Mesodermal cell (in vitro differentiated cells): Measurements from ENCODE around the gene ADGRB3.
"Not testable (repeated sequence)": the region's sequence is repeated elsewhere in the genome, so short reads cannot be mapped to it uniquely, and the experiment has no call there.

Experiments
- H3K27ac ChIP-seq: 2 replicates; pipeline ENCODE4 v1.7.0; 2013; ENCODE audit warnings: mild to moderate bottlenecking, low read depth, low read length, moderate library complexity; ENCODE audit not compliant: severe bottlenecking
- H3K36me3 ChIP-seq: 2 replicates; pipeline ENCODE4 v1.7.1; 2013; ENCODE audit warnings: mild to moderate bottlenecking, low read length, moderate library complexity; ENCODE audit not compliant: control insufficient read depth, insufficient read depth
- H3K4me1 ChIP-seq: one replicate; pipeline ENCODE4 v1.7.1; 2013; ENCODE audit warnings: mild to moderate bottlenecking, low read length; ENCODE audit not compliant: insufficient read depth, control insufficient read depth, poor library complexity, severe bottlenecking
- H3K4me3 ChIP-seq: 2 replicates; pipeline ENCODE4 v1.7.0; 2013; ENCODE audit warnings: low read length, control low read depth, mild to moderate bottlenecking; ENCODE audit not compliant: insufficient read depth, poor library complexity, severe bottlenecking; ENCODE audit errors: extremely low read depth
- H3K9me3 ChIP-seq: 2 replicates; pipeline ENCODE4 v1.7.1; 2013; ENCODE audit warnings: mild to moderate bottlenecking, low read length, moderate library complexity; ENCODE audit not compliant: control insufficient read depth
- WGBS, 2 experiments: methylation state at CpG; one replicate each; pipeline ENCODE4 v1.1.5; 2013; ENCODE audit warnings: missing lambda C conversion rate in 2 of 2; ENCODE audit not compliant: insufficient coverage in 2 of 2; 5-methylcytosine and 5-hydroxymethylcytosine counted together

The ADGRB3 gene

DNA sequence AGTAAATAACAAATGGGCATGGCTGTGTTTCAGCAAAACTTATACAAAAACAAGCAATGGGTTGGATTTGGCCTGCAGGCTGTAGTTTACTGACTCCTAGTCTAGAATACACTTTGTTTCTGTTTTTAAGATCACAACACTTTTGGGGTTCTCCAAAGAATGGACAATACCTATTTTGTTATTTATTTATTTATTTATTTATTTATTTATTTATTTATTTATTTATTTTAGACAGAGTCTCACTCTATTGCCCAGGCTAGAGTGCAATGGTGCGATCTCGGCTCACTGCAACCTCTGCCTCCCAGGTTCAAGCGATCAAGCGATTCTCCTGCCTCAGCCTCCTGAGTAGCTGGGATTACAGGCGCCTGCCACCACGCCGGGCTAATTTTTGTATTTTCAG is 346.6 kb downstream of the ADGRB3 start:
- WGBS, 2 experiments, result 90 to 97% methylated on average over 6 to 7 of the region's 7 CpGs
- not testable (repeated sequence) for H3K4me3 ChIP-seq, H3K9me3 ChIP-seq, H3K36me3 ChIP-seq, H3K4me1 ChIP-seq, H3K27ac ChIP-seq

DNA sequence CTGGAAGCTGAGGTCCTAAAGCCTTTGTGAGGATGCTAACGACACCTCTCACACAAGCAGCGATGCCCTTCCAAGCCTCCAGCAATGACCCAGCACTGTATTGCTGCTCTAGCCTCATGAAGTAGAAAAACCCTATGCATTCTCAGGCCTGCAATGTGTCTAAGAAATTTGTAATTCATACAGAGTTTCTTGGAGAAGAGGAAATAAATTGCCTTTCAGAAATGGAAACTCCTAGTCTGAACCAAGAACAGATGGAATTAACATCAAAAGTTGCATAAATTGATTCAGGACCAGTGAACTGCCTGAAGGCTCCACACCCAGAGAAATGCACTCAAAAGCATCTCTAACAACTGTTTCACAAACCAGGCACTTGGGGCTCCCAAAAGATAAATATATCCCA is 353.6 kb downstream of the ADGRB3 start:
- 90 to 95% methylated on average over 2 of the region's 2 CpGs for WGBS, 2 experiments
- no peak overlapping the region for H3K27ac ChIP-seq
- no peaks in the 10 kb centered on the region for H3K9me3 ChIP-seq
- H3K36me3 ChIP-seq, result no peaks in the 10 kb centered on the region
- no peaks in the 10 kb centered on the region for H3K4me1 ChIP-seq
- H3K4me3 ChIP-seq, result no peak overlapping the region

DNA sequence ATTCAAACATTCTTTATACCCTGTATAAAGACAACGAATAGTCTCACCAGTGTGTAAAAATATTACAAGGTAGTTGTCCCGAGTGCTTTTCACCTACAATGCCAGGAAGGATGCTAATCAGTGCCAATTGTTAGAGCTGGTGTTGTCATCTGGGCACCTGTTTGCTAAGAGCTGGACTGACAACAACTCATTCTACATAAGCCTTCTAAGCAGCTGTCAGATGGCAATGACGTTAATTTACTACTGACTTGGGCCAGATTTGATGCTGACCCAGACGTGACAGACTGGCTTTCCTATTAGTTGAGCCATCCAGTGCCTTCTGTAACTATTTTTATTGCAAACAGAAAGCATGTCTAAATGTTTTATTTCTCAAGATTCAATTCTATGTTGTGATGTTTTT is 355.2 kb downstream of the ADGRB3 start:
- WGBS, 2 experiments, result 90 to 100% methylated on average over 1 to 3 of the region's 4 CpGs
- H3K4me1 ChIP-seq, result no peaks in the 10 kb centered on the region
- H3K9me3 ChIP-seq, result no peaks in the 10 kb centered on the region
- H3K27ac ChIP-seq, result no peak overlapping the region
- no peak overlapping the region for H3K4me3 ChIP-seq
- H3K36me3 ChIP-seq, result no peaks in the 10 kb centered on the region

DNA sequence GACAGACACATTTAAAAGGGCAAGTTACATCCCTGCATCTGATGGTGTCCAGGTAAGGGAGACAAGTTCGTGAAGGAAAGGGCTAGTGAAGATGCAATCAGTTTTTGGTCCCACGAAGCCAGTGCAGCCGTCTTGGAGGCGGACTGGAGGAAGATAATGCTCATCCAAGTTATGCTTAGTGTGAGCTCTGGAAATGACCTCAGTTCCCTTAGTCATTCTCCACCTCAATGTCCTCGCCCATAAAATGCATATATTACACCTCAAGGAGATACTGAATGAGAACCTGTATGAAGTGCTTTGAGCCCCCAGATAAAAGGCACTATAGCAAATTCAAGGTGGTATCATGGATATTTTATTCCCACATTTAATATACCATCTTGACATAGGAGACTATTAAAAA is 358.8 kb downstream of the ADGRB3 start:
- no peaks in the 10 kb centered on the region for H3K9me3 ChIP-seq
- H3K4me3 ChIP-seq, result no peak overlapping the region
- peaks cover 4% of the 10 kb centered on the region for H3K4me1 ChIP-seq
- 79 to 93% methylated on average over 4 of the region's 5 CpGs for WGBS, 2 experiments
- no peaks in the 10 kb centered on the region for H3K36me3 ChIP-seq
- H3K27ac ChIP-seq, result no peak overlapping the region

DNA sequence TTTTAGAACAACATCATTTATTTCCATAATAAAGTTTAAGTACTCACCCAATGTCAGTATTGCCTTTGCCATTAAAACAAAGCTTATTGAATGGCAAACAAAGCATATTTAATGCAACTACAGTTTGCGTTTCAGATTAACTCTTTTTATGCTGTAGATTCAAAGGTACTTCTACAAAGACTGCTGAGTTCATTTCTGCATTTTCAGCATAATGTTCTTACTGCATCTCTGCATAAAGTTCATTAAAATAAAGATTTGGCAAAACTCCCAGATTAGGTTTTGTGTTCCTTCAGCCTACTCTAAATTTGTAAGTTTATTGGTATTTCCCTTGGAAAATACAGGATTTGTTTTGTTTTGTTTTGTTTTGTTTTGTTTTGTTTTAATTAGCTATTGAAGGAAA is 359.4 kb downstream of the ADGRB3 start:
- Histone ChIP-seq H3K36me3 (no peaks in the 10 kb centered on the region), H3K4me3 (no peak overlapping the region), H3K9me3 (no peaks in the 10 kb centered on the region), H3K27ac (no peak overlapping the region), H3K4me1 (peaks cover 4% of the 10 kb centered on the region)
- WGBS, 2 experiments, result 100% methylated on average over 1 of the region's 1 CpG; no CpG with 5 or more reads in 1 of the 2 experiments

DNA sequence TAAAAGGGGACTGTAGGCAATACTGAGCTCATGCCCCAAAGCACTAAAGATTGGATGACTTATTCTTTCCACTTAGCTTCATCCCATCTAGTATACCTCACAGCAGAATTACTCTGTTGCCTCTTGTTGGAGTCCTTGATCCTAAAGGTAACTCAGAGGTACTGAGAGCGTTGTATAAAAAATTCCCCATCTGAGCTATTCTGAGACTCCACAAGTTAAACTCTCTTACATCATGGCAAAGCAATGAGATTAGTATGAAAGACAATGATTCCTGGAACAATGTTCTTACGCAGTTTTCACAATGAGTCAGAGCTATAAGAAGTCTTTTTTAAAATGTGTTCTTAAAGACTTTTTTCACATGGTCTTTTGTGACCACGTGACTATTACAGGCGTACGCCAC is 370.1 kb downstream of the ADGRB3 start:
- no peak overlapping the region for H3K27ac ChIP-seq
- WGBS, 2 experiments, result 93% methylated on average over 2 of the region's 5 CpGs; no CpG with 5 or more reads in 1 of the 2 experiments
- H3K4me3 ChIP-seq, result no peak overlapping the region
- H3K36me3 ChIP-seq, result no peaks in the 10 kb centered on the region
- H3K4me1 ChIP-seq, result no peaks in the 10 kb centered on the region
- H3K9me3 ChIP-seq, result no peaks in the 10 kb centered on the region

DNA sequence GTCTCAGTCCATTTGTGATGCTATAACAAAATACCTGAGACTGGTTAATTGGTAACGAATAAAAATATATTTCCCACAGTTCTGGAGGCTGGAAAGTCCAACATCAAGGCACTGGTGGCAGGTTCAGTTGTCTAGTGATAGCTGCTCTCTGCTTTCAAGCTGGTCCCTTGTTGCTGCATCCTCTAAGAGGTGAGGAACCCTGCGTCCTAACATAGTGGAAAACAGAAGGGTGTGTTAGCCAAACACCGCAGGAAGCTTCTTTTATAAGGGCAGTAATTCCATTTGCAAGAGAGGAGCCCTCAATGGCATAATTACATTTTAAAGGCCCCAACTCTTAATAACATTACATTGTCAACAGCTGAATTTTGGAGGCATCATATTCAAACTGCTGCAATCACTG is 372.7 kb downstream of the ADGRB3 start:
- H3K4me3 ChIP-seq, result no peak overlapping the region
- no peak overlapping the region for H3K27ac ChIP-seq
- 20 to 33% methylated on average over 1 of the region's 3 CpGs for WGBS, 2 experiments
- no peaks in the 10 kb centered on the region for H3K9me3 ChIP-seq
- H3K36me3 ChIP-seq, result no peaks in the 10 kb centered on the region
- H3K4me1 ChIP-seq, result no peaks in the 10 kb centered on the region

DNA sequence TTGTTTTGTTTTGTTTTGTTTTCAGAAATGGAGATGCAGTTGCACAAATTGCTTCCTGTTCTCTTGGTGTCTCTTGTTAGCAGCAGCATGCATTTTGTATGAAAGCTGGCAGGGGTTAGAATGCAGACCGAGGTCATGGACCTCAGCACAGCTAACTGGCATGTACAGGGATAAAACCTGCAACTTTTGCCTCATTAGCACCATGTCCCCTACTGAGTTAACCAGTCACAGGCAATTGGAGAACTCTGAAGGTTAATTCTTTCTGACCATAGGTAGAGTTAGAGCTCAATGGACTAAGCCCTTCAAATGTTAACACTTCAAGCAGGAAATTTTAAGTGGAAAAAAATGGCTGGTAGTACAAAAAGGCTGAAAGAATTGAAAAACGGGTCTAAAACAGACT is 377.1 kb downstream of the ADGRB3 start:
- H3K4me3 ChIP-seq, result no peak overlapping the region
- H3K9me3 ChIP-seq, result no peaks in the 10 kb centered on the region
- H3K4me1 ChIP-seq, result peaks cover 9% of the 10 kb centered on the region
- 85% methylated on average over 2 of the region's 2 CpGs; no CpG with 5 or more reads in 1 of the 2 experiments for WGBS, 2 experiments
- no peak overlapping the region for H3K27ac ChIP-seq
- no peaks in the 10 kb centered on the region for H3K36me3 ChIP-seq

DNA sequence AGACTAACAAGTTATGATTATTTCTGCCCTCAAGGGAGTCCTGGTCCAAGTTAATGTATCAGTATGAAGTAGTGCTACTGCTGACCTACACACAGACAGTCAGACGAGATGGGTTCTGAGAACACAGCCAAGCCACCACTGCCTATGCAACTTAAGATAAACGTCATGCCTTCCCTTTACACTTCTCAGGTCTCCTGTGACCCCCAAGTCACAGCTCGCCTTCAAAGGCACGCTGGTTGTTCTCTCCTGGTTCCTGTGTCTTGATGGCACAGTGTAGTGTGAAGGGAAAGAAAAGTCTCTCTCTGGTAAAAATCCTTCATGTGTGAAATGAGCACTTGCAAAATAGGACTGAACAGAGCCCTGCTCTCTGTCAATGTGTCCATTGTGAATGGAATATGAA is 377.8 kb downstream of the ADGRB3 start:
- H3K9me3 ChIP-seq, result no peaks in the 10 kb centered on the region
- peaks cover 9% of the 10 kb centered on the region for H3K4me1 ChIP-seq
- WGBS, 2 experiments, result 50 to 83% methylated on average over 1 to 2 of the region's 4 CpGs
- H3K27ac ChIP-seq, result no peak overlapping the region
- no peak overlapping the region for H3K4me3 ChIP-seq
- no peaks in the 10 kb centered on the region for H3K36me3 ChIP-seq

DNA sequence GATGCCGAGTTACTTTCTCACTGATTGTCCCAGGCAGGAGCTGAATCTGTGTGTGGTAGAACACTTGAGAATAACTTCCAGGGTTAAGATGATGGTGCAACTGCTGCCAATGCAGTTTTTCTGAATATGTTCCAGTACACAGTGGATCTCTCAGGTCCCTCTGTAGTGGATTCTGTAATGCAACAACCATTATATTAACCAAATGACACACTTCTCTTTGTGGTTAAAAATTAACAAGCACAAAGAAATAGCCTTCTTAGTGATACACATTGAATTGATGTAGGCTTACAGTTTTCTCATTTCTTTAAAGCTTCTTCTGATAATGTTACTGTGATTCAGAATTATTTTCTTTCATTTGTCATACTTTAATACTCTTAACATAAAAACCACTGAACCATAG is 383.8 kb downstream of the ADGRB3 start:
- Histone ChIP-seq H3K27ac (no peak overlapping the region), H3K4me3 (no peak overlapping the region), H3K9me3 (no peaks in the 10 kb centered on the region), H3K4me1 (peaks cover 18% of the 10 kb centered on the region), H3K36me3 (no peaks in the 10 kb centered on the region)
- 83 to 100% methylated on average over 1 of the region's 1 CpG for WGBS, 2 experiments

DNA sequence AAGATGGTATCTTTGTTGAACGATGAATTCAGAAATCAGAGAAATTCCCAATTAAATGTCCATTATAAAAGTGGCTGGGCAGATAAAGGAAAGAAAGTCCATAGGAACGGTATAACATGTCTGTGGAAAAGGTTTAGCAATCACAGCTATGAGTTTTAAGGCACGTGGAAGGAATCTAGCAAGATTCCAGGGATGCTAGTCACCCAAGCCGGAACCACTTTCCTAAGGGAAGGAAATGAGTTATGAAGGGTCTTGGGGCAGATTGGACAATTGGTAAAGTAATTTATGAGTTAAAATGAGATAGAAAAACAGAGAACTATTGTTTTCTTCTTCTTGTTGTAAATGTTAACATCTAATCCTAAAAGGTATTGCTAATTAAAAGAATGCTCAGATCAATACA is 384.8 kb downstream of the ADGRB3 start:
- Histone ChIP-seq H3K36me3 (no peaks in the 10 kb centered on the region), H3K9me3 (no peaks in the 10 kb centered on the region), H3K27ac (peak overlapping the region; percentile 31), H3K4me3 (no peak overlapping the region), H3K4me1 (peaks cover 14% of the 10 kb centered on the region)
- WGBS, 2 experiments, result 60 to 88% methylated on average over 3 to 4 of the region's 4 CpGs
